GM12878 (cell line): ENCODE measurements around the gene WFIKKN1. TPM values are rescaled to one million over a fixed set of nuclear protein-coding genes. Genes with fewer than 3 reads are reported as not detected.
A peak's percentile ranks its signal among the peaks of the same experiment; 100 is the strongest.

Experiments
- BRCA1 ChIP-seq: IDR thresholded peaks from 2 replicates; pipeline ENCODE4 v1.6.1; 2011; ENCODE audit warnings: low read depth, low read length, improper control_type of control experiment
- CUX1 ChIP-seq: IDR thresholded peaks from 2 replicates; pipeline ENCODE4 v1.6.1; 2012; ENCODE audit warnings: improper control_type of control experiment, low read depth, low read length; ENCODE audit not compliant: insufficient replicate concordance
- FOXM1 ChIP-seq: IDR thresholded peaks from 2 replicates; pipeline ENCODE4 v1.6.1; 2012; ENCODE audit warnings: low read depth, mild to moderate bottlenecking, inconsistent platforms, low read length, moderate library complexity
- HSF1 ChIP-seq: fragments of 150-350 bp; IDR thresholded peaks from 2 replicates; pipeline ENCODE4 v1.6.1; 2014; ENCODE audit warnings: mild to moderate bottlenecking, low read depth, low read length
- JUND ChIP-seq: IDR thresholded peaks from 2 replicates; pipeline ENCODE4 v1.6.1; 2012; ENCODE audit warnings: low read depth, mild to moderate bottlenecking, low read length, improper control_type of control experiment, moderate library complexity
- MEF2A ChIP-seq: IDR thresholded peaks from 2 replicates; pipeline ENCODE4 v1.6.1; 2011; ENCODE audit warnings: low read depth, mild to moderate bottlenecking, low read length, moderate library complexity; ENCODE audit not compliant: insufficient read depth
- MTA2 ChIP-seq: fragments of 450-650 bp; IDR thresholded peaks from 2 replicates; pipeline ENCODE4 v1.6.1; 2016; ENCODE audit warnings: low read depth, mild to moderate bottlenecking, moderate library complexity
- NBN ChIP-seq: fragments of 450-650 bp; IDR thresholded peaks from 2 replicates; pipeline ENCODE4 v1.6.1; 2016
- NFIC ChIP-seq: IDR thresholded peaks from 2 replicates; pipeline ENCODE4 v1.6.1; 2012; ENCODE audit warnings: low read depth, mild to moderate bottlenecking, inconsistent platforms, low read length, moderate library complexity
- PAX8 ChIP-seq: fragments of 450-650 bp; IDR thresholded peaks from 2 replicates; pipeline ENCODE4 v1.6.1; 2017; ENCODE audit warnings: mild to moderate bottlenecking, moderate library complexity
- POLR2AphosphoS5 ChIP-seq: IDR thresholded peaks from 2 replicates; pipeline ENCODE4 v1.6.1; 2011; ENCODE audit warnings: mild to moderate bottlenecking, low read length, inconsistent platforms
- RB1 ChIP-seq: fragments of 450-650 bp; formaldehyde crosslinking; IDR thresholded peaks from 2 replicates; pipeline ENCODE4 v1.6.1; 2017; ENCODE audit warnings: mild to moderate bottlenecking, borderline replicate concordance
- RELA ChIP-seq: fragments of 450-650 bp; IDR thresholded peaks from 2 replicates; pipeline ENCODE4 v1.8.0; 2014; ENCODE audit warnings: borderline replicate concordance; ENCODE audit not compliant: partially characterized antibody
- SMC3 ChIP-seq: IDR thresholded peaks from 2 replicates; pipeline ENCODE4 v1.6.1; 2011; ENCODE audit warnings: low read length, improper control_type of control experiment, borderline replicate concordance
- TCF12 ChIP-seq: IDR thresholded peaks from 2 replicates; pipeline ENCODE4 v1.6.1; 2011; ENCODE audit warnings: low read depth, mild to moderate bottlenecking, low read length
- TCF7 ChIP-seq: IDR thresholded peaks from 2 replicates; pipeline ENCODE4 v1.6.1; 2014; ENCODE audit warnings: antibody characterized with exemption, borderline replicate concordance
- ZNF217 ChIP-seq: fragments of 450-650 bp; IDR thresholded peaks from 2 replicates; pipeline ENCODE4 v1.6.1; 2017; ENCODE audit warnings: antibody characterized with exemption, mild to moderate bottlenecking
- polyA plus RNA-seq, 11 experiments: library from polyadenylated mRNA; depleted of rRNA in 4 of 11; unstranded in 6 of 11; stranded (reverse) in 5 of 11; fragments of >200 nt; fragmentation: Nextera tagmentation in 4 of 11; fragmentation: Illumina TruSeq in 1 of 11; extraction: Ambion mirVana in 4 of 11; extraction: Trizol in 1 of 11; gene quantifications; 1 replicate in 1 of 11; 2 replicates in 10 of 11; pipeline versions ENCODE4 v1.2.1 to v1.2.3, GENCODE V29; 2011 to 2016; ENCODE audit warnings: inconsistent platforms in 2 of 11, missing spikeins in 2 of 11, low read depth in 1 of 11
- total RNA-seq, 4 experiments: library from RNA; depleted of rRNA in 3 of 4; stranded (reverse); fragments of >200 nt in 3 of 4; fragmentation: Illumina TruSeq in 1 of 4; extraction: Trizol in 1 of 4; gene quantifications; 2 replicates each; pipeline versions ENCODE4 v1.2.1 to v1.2.3, GENCODE V29; 2013 to 2021
- TF ChIP-seq, protein P1 (sequence below): IDR thresholded peaks from 2 replicates; pipeline ENCODE4 v1.6.1; 2011; ENCODE audit warnings: borderline replicate concordance, low read depth, mild to moderate bottlenecking, moderate library complexity, low read length; ENCODE audit not compliant: insufficient read depth, poor library complexity, severe bottlenecking
- TF ChIP-seq, protein P2 (sequence below): IDR thresholded peaks from 2 replicates; pipeline ENCODE4 v1.6.1; 2011; ENCODE audit warnings: borderline replicate concordance, low read depth, mild to moderate bottlenecking, moderate library complexity, mixed read lengths, low read length; ENCODE audit not compliant: insufficient read depth; ENCODE audit errors: extremely low read length

The WFIKKN1 gene
- total and polyA plus RNA-seq, 10 of the 15 experiments (the other 5 are each of a cell fraction or from before 2014, with no cell fraction given) = 0.01 to 0.41 (median 0.05) TPM; not detected in 2

GRCh38 chr16:641326-642188 lies 10.8 kb downstream of the WFIKKN1 start, which contains the start of gene MCRIP2 (continued):
- no peak for TF ChIP-seq CUX1
- TF ChIP-seq HSF1 = no peak
- TF ChIP-seq RELA = no peak
- TF ChIP-seq NFIC = no peak
- no peak for TF ChIP-seq POLR2AphosphoS5
- TF ChIP-seq MTA2 = no peak
- TF ChIP-seq ZNF217 = no peak
- no peak for TF ChIP-seq JUND
- no peak for TF ChIP-seq BRCA1
- TF ChIP-seq SMC3 = no peak
- TF ChIP-seq RB1 = no peak; the same call in 1 of the 2 replicates
- TF ChIP-seq TCF12 = 0 out of 2 replicates have a peak, but pooled peaks have one; percentile 2
- TF ChIP-seq, protein P1, sequence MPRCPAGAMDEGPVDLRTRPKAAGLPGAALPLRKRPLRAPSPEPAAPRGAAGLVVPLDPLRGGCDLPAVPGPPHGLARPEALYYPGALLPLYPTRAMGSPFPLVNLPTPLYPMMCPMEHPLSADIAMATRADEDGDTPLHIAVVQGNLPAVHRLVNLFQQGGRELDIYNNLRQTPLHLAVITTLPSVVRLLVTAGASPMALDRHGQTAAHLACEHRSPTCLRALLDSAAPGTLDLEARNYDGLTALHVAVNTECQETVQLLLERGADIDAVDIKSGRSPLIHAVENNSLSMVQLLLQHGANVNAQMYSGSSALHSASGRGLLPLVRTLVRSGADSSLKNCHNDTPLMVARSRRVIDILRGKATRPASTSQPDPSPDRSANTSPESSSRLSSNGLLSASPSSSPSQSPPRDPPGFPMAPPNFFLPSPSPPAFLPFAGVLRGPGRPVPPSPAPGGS = no peak
- TF ChIP-seq TCF7 = no peak
- no peak for TF ChIP-seq PAX8
- TF ChIP-seq, protein P2, sequence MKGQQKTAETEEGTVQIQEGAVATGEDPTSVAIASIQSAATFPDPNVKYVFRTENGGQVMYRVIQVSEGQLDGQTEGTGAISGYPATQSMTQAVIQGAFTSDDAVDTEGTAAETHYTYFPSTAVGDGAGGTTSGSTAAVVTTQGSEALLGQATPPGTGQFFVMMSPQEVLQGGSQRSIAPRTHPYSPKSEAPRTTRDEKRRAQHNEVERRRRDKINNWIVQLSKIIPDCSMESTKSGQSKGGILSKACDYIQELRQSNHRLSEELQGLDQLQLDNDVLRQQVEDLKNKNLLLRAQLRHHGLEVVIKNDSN = no peak
- TF ChIP-seq MEF2A = no peak
- TF ChIP-seq NBN = no peak
- no peak for TF ChIP-seq FOXM1
